Activated T-helper 9 cell treated with anti-CD3 and anti-CD28 coated beads, Interleukin-2, amount 50 U/mL, for 16 hours (primary cell): ENCODE data around the gene FAM76A.
"Not testable (repeated sequence)": the region's sequence is repeated elsewhere in the genome, so short reads cannot be mapped to it uniquely, and the experiment has no call there.

Experiments used
- DNase-seq: peaks from one replicate; pipeline ENCODE4 v3.0.0-alpha.2; 2020; ENCODE audit warnings: low read depth

The FAM76A gene

DNA sequence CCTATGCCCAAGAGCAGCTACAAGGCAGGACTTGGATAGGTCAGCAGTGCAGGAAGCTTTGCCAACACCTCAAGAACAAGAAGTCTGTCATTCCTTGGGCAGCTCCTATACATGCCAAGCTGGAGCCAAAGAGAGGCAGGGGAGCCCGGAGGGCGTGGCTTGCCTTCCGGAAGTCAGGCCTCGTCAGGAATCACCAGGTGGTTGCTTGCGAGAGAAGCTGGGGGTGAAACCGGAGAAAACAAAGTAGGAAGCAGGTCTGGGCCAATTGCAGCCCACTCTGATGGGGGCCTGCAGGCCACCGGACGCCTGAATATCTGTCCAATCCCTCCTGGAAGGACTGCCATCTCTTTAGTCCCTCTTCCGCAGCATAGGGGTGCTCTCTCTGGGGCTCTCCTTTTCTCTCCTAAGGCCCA is 794 bp upstream of the FAM76A start:
- no peak for DNase-seq

DNA sequence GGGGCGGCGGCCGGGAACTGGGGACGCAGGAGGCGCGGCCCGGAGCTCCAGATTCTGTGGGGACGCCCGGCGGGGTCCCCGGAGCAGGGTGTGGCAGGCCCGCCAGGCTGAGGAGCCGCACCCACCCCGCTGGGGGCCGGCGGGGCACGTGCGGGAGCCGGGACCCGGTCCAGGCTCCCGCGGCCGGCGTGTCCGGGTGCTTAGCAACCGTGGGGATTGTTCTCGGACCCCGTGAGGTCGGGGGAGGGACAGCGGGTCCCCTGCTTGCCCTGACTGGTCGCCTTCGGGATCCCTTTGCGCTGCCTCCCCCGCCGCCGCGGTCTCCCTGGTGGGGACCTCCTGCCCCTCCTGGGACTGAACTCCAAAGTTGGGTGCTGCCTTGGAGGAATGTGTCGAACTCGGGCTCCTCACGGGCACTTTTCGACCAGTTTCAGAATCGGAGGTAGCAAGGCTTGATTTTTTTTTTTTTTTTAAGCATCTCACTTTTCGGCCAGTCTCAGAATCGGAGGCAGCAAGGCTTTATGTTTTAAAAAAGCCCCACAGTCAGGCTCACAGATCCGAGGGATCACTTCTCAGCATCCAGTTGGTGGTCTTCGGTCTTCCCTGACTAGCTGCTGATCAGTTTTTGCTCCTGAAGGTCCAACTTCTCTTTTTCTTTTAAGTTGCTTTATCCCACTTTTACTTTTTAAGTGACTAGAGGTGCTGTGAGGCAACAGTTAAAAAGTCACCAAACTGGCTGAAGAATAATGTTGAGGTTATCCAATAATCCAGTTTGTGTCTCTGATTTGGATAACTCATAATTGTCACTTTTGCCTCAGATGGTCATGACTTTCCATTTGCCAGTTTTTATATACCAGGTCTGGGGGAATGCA is 648 bp downstream of the FAM76A start:
- DNase-seq: peak; percentile 30

GRCh38 chr1:27727126-27727525 is 1.4 kb downstream of the FAM76A start:
- no peak for DNase-seq

- DNase-seq: no peak
Measured at GRCh38 chr1:27736252-27736651, 10.5 kb downstream of the FAM76A start.

- no peak for DNase-seq
Measured at GRCh38 chr1:27741121-27741520, 15.4 kb downstream of the FAM76A start.

DNA sequence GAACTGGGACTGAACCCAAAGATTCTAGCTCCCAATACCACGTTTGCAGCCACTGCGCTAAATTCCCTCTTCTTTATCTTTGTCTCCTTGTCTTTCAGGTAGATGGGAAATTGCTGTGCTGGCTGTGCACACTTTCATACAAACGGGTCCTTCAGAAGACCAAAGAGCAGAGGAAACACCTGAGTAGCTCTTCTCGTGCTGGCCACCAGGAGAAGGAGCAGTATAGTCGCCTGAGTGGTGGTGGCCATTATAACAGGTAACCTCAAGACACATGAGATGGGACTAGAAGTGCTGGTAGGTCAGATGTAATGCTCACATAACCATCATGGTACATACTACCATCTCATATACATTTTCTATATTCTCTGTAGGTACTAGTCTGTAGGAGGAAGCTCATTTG is 18.8 kb downstream of the FAM76A start:
- DNase-seq: no peak

GRCh38 chr1:27745466-27745865 is 19.7 kb downstream of the FAM76A start:
- no peak for DNase-seq

DNA sequence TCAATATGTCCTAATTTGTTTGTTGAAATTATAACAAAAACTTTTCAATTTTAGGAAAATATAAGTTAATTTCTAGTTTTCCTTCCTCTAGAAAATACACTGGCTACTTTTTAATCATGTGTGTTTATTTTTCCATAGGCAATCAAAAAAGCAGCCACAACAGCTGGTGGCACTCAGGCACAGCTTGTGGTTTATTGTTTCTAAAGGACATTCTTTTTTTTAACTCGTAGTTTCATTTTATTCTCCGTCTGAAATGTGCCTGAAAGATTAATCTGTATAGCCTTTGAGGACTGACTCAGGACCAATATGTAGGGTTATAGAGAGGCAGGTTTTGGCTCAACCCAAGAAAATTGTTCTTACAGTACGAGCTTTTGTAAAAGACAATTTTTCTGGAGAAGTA is 26.6 kb downstream of the FAM76A start:
- no peak for DNase-seq

DNA sequence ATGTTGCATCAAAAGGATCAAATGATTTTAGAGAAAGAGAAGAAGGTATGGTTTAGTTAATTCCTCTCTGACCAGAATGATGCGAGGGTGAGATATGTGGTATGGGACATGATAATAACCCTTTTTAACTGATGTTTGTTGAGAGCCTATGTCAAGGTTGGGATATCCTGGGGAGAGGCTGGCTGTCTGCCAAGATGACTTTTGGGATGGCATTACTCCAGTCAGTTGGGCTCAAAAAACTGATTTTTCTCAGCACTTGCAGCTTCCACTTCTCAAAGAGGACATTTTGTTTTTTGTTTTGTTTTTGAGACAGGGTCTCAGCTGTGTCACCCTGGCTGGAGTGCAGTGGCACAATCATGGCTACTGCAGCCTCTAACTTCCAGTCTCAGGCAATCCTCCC is 29.5 kb downstream of the FAM76A start:
- no peak for DNase-seq

- no peak for DNase-seq
Measured at GRCh38 chr1:27755865-27756264, 30.1 kb downstream of the FAM76A start.

- no peak for DNase-seq
Measured at GRCh38 chr1:27759236-27759635, 33.5 kb downstream of the FAM76A start.

- DNase-seq: no peak
Measured at GRCh38 chr1:27760426-27760825, 34.7 kb downstream of the FAM76A start.

- no peak for DNase-seq
Measured at GRCh38 chr1:27762033-27762432, 36.3 kb downstream of the FAM76A start.

DNA sequence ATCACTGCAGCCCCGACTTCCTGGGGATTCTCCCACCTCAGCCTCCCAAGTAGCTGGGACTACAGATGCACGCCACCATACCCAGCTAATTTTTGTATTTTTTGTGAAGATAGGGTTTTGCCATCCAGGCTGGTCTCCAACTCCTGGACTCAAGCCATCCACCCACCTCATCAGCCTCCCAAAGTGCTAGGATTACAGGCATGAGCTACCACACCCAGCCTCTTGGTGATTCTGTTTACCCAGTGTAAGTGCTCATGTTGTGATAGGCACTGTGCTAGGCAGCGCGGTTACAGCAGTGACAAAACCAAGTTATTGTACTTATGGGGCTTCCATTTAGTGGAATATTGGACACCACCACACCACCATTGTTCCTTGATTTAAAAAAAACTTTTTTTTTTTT is 37.6 kb downstream of the FAM76A start:
- DNase-seq: no peak

- no peak for DNase-seq
Measured at GRCh38 chr1:27770293-27770830, 44.6 kb downstream of the FAM76A start.

DNA sequence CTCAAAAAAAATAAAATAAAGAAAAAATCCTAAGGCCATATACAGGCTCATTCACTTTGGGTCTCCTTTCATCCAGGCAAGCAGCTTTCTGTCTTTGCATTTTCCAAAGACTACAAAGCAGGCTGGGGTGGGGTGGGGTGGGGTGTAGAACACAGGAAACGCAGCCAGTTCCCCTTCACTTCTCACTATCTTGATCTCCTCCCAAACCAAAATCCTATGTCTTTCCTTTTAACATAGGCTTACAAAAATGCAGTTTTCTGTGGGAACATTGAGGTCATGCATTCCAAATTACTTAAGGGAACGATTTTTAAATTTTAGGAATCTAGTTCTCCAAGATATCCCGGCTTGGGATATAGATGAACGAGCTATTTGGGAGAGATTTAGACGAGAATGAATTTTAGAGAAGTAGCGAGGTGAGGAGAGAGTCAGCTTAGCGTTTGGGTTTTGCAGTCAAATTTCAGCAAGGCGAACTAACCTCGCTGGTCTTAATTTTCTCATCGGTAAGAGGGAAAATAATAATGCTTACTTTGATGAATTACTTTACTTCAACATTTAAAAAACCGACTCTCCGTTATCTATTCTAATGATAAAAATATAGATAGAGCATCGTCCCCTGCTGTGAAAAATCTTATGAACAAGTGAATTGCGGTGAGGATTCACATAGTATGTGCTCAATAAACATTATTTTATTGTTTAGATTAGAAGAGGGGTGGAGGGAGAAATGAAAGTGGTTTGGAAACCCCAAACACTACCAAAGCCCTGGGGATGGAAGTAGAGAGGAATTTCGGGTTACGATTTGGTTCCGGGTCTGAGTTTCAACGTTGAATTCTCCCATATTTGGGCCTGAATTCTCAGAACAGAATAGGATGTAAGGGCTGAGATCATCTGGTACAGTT is 46.5 kb downstream of the FAM76A start:
- no peak for DNase-seq

DNA sequence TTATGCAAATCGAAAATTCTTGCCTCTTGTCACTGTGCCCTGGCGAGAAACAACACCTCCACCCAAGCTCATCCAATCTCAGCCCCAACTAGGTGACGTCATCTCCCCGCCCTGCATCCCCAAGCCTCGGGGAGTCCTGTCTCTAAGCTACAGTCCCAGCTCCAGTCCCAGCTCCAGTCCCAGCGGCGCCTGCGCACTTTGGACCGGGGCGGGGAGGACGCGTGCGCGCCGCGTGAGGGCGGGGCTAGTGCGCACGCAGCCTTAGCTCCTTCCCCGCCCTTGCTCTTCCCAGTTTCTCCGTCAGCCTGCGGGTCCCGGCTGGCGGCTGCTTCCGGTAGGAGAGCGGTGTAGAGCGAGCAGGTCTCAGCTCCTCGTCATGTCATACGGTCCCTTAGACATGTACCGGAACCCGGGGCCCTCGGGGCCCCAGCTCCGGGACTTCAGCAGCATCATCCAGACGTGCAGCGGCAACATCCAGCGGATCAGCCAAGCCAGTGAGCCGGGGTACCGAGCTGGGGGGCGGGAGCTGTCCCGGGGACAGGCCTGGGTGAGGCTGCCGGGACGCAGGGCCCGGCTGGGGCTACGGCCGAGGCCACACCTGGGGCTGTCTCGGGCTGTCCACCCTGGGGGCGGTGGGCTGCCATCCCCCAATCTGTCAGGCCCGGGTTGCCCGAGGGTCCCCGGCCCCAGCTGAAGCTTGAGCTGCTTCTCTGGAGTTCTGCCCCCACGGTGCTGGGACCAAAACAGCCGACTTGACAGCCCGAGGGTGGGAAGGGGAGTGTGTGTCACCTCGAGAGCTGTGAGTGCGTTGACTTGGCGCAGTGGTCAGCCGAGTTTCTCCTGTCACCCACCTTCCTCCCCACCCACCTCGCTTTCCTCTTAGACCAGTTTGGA is 47.4 kb downstream of the FAM76A start, which contains the start of gene STX12:
STX12 (plus strand) TSS at position 288 of the 894 bp plus-strand sequence; CDS start at position 377, 89 bp downstream.
- DNase-seq: peak; percentile 97

DNA sequence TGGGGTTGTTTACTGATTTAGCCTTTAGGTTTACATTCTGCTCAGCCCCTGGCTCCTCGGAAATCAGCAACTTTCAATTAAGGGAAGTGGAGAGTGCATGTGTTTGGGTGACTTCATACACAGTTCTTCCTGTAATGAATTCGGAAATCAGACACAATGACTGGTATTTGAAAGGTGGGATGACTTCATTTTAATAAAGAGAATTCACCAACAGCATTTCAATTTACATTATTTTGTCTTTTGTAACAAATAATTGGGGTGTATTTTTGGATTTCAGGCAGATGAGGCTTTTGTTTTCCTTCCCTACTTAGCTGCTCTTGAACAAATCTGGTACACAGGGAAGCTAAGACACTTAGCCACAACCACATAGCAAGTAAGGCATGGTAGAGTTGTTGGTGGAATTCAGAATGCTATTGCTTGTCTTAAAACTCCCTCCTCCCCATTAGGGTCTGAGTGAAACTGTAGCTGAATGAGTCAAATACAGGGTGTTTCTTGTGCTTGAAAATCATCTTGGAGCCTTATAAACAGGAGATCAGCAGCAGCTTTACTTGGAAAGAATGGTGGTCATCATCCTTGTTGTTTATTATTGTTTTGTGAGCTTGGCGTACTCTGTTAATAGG is 48.2 kb downstream of the FAM76A start:
- DNase-seq: no peak

DNA sequence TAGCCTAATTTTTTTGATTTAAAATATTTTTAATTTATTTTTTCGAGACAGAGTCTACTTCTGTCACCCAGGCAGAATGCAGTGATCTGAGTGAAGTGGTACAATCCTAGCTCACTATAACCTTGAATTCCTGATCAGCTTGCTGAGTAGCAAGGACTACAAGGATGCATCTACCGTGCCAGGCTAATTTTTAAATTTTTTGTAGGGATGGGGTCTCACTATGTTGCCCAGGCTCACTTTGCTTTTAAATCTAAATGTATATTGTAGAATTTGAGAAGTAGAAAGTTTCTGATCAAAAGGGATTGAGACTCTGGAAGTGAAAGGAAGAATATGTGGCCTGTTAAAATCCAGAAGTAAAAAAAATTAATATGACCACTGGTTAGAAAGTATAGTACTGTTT is 48.9 kb downstream of the FAM76A start:
- DNase-seq: no peak

DNA sequence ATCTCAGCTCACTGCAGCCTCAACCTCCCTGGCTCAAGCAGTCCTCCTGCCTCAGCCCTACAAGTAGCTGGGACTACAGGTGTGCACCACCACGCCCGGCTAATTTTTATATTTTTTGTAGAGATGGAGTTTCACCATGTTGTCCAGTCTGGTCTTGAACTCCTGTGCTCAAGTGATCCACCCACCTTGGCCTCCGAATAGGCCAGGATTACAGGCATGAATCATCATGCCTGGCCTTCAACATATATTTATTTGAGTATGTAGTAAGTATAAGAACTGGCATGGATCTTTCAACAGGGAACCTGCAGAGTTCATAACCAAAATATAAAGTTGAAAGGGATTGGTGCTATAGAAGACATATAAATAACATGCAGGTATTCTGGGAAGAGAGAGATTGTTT is 49.6 kb downstream of the FAM76A start:
- DNase-seq: not testable (repeated sequence)

DNA sequence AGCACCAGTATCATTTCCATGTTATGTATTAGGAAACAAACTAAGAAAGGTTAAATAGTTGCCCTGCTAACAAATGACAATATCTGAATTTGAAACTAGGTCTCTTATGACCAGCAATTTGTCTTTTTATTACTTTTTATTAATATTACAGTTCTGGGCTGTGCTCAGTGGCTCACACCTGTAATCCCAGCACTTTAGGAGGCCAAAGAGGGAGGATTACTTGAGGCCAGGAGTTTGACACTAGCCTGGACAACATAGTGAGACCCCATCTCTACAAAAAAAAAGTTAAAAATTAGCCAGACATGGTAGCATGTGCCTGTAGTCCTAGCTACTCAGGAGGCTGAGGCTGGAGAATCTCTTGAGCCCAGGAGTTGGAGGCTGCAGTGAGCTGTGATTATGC is 50.5 kb downstream of the FAM76A start:
- DNase-seq: not testable (repeated sequence)
